Measurements from ENCODE around the gene MSH5. TPM values are rescaled to one million over a fixed set of nuclear protein-coding genes. Genes with fewer than 3 reads are reported as not detected.

The MSH5 gene
- total RNA-seq, 2 experiments from 2014 or later: 104 to 218 TPM

DNA sequence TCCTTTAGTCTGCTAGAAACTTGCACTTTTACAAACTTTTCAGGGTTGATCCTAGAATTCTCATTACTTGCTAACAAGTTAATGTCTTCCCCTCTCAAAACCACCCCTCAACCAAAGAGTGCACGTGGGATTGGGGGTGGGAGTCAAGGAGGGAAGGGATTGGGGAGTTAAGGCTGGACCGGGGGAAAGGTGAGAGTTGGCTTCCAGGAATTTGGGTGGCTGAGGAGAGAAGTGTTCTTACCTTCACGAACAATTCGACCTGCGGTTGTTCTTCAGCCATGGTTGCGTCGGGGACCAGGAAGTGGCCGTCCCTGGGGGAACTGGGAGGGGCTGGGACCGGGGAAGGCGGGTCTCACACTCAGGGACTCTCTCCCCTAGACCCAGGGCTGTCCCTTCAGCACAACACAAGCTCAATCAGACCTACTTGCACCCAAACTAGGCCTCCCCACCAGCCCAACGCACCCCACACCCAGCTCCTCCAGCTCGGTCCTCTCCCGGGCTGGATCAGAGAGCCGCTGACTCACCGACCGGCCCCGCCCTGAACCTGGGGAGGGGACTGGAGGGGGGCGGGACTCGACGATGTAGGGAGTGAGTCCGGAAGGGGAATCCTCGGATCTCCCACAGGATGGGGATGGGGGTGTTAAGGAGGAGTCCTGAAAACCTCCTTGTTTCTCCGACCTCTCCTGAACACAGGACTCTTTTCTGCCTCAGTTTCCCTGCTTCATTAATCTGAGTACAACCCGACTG lies 3.6 kb upstream of the MSH5 start, which contains the start of gene CLIC1:
TSS of gene CLIC1 (minus strand) at position 510 of the 747 bp plus-strand sequence. CDS start at position 280, 230 bp downstream.
- POLR2A ChIA-PET: interaction anchor here (0.6 to 7.1 kb wide), 14 partner anchors 9 to 194 kb away, joined by 3 to 43 read pairs (median 4); partner anchors contain the start of genes ABHD16A, DDX39B, HSPA1B and LSM2
- Histone ChIP-seq H3K36me3 (ENCODE audit: insufficient read depth, low read length) (peaks cover 35% of the 10 kb centered on the region), H3K79me2 (ENCODE audit: insufficient read depth, low read depth, low read length) (peaks cover 45% of the 10 kb centered on the region), H3K4me2 (ENCODE audit: low read length) (peak within 1 kb of the TSS; percentile 76), H3K4me1 (ENCODE audit: insufficient read depth, low read length, poor library complexity, severe bottlenecking) (peaks cover 54% of the 10 kb centered on the region), H3K9me2 (ENCODE audit: insufficient read depth, low read length) (no peaks in the 10 kb centered on the region), H4K20me1 (ENCODE audit: insufficient read depth, low read length) (0 out of 2 replicates have a peak, but pooled peaks cover 8% of the 10 kb centered on the region), H3K4me3 (ENCODE audit: low read depth, low read length, poor library complexity, severe bottlenecking) (peak within 1 kb of the TSS; percentile 78), H3K27ac (ENCODE audit: low read depth, low read length, poor library complexity, severe bottlenecking) (peak within 1 kb of the TSS; percentile 93), H2AFZ (ENCODE audit: low read length) (peak within 1 kb of the TSS; percentile 20; the same call in 1 of the 2 replicates), H3K9me3 (ENCODE audit: low read length) (no peaks in the 10 kb centered on the region)
- TF ChIP-seq CTCF (conservative IDR thresholded peaks at IDR 0.05; ENCODE audit: low read length) (no peak), EZH2phosphoT487 (IDR thresholded peaks at IDR 0.05; ENCODE audit: borderline replicate concordance, low read depth, low read length) (no peak)
- BruUV-seq (replicated peaks): TSS peak; percentile 38
- CTCF ChIA-PET (ENCODE audit: unreplicated experiment): no interaction called here
- peak; percentile 81 for DNase-seq (ENCODE audit: low spot score)
- intact Hi-C loops (cut with micrococcal nuclease; ENCODE audit: unreplicated experiment): no loop called here

- ChIA-PET POLR2A (interaction anchor here (0.9 to 7.1 kb wide), 10 partner anchors 9 to 195 kb away, joined by 3 to 43 read pairs (median 4); partner anchors contain the start of genes ABHD16A, DDX39B, HSPA1B and LSM2), CTCF (ENCODE audit: unreplicated experiment) (no interaction called here)
- no peak for DNase-seq (ENCODE audit: low spot score)
- peaks cover 35% of the 10 kb centered on the region for H3K36me3 ChIP-seq (ENCODE audit: insufficient read depth, low read length)
- 0 out of 2 replicates have a peak, but pooled peaks cover 8% of the 10 kb centered on the region for H4K20me1 ChIP-seq (ENCODE audit: insufficient read depth, low read length)
- peak overlapping the region; percentile 20; the same call in 1 of the 2 replicates for H2AFZ ChIP-seq (ENCODE audit: low read length)
- no peaks in the 10 kb centered on the region for H3K9me3 ChIP-seq (ENCODE audit: low read length)
- H3K4me2 ChIP-seq (ENCODE audit: low read length): peak overlapping the region; percentile 76
- peaks cover 47% of the 10 kb centered on the region for H3K79me2 ChIP-seq (ENCODE audit: insufficient read depth, low read depth, low read length)
- H3K4me1 ChIP-seq (ENCODE audit: insufficient read depth, low read length, poor library complexity, severe bottlenecking): peaks cover 60% of the 10 kb centered on the region
- no peaks in the 10 kb centered on the region for H3K9me2 ChIP-seq (ENCODE audit: insufficient read depth, low read length)
- BruUV-seq (replicated peaks): no TSS peak
- peak overlapping the region; percentile 93 for H3K27ac ChIP-seq (ENCODE audit: low read depth, low read length, poor library complexity, severe bottlenecking)
- intact Hi-C loops (cut with micrococcal nuclease; ENCODE audit: unreplicated experiment): no loop called here
- TF ChIP-seq CTCF (conservative IDR thresholded peaks at IDR 0.05; ENCODE audit: low read length): no peak
- no peak for TF ChIP-seq EZH2phosphoT487 (IDR thresholded peaks at IDR 0.05; ENCODE audit: borderline replicate concordance, low read depth, low read length)
- H3K4me3 ChIP-seq (ENCODE audit: low read depth, low read length, poor library complexity, severe bottlenecking): peak overlapping the region; percentile 78
Measured at GRCh38 chr6:31736768-31737314, 3.0 kb upstream of the MSH5 start.

Data from OCI-LY7 (cell line).